Measurements from ENCODE around the gene PHC2. TPM values are rescaled to one million over a fixed set of nuclear protein-coding genes. Genes with fewer than 3 reads are reported as not detected.
A peak's percentile ranks its signal among the peaks of the same experiment; 100 is the strongest.

Gene PHC2
- total RNA-seq, 2 donors from 2014 or later, result 98.3 to 127 TPM

DNA sequence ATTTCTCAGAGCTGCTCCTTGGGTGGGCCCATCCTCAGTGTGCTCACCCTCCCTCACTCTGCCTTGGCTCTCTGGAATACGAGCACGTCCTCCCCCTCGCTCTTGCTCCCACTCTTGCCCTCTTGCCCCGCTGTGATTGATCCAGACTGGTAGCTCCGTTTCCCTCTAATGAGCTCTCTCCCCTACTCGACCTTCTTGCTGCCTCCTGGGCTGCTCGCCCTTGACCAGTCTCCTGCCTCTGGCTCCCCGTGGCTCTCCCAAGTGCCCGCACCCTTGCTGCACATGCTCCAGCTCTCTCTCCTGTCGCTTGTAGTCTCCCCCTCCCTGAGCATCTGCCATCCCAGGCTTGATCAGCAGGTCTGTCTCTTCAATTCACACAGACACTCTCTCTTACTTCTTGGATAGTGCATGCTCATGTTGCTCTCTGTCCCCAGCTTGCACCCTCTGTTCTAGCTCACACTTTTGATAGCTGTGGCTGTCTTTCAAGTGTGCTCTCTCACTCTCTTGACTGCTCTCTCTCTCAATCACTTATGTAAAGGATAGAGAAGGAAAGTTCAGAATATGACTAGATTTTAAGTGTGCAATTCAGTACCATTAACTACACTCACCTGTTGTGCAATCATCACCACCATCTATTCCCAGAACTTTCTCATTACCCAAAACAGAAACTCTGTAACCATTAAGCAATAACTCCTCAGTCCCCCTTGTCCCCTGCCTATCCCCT, 51.1 kb downstream of the PHC2 start:
- DNase-seq (ENCODE audit: low spot score), result no peak
- intact Hi-C loops (cut with DNase I), result loop anchor here in 1 of 2 donors (10.0 kb wide), 1 partner anchor 85 kb away; no protein-coding TSS in a partner anchor

DNA sequence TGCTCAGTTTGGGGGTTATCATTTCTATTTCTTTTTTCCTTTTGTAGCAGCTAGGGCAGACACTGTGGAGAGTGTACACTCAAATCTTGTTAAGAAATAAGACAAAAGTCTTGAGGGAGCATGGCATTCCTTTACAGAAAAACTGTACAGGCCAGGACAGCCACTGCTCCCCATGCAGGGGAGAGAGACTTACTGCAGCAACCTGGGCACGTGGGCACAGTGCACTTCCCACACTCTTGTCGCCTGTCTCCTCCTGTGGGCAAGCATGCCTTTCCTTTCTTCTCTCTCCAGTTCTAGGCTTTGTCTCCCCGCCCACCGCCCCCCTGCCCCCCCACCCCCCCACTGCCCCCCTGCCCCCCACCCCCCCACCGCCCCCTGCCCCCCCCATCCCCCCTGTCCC, 51.9 kb downstream of the PHC2 start:
- intact Hi-C loops (cut with DNase I), result loop anchor here in 1 of 2 donors (10.0 kb wide), 1 partner anchor 86 kb away; no protein-coding TSS in a partner anchor
- DNase-seq (ENCODE audit: low spot score), result no peak

DNA sequence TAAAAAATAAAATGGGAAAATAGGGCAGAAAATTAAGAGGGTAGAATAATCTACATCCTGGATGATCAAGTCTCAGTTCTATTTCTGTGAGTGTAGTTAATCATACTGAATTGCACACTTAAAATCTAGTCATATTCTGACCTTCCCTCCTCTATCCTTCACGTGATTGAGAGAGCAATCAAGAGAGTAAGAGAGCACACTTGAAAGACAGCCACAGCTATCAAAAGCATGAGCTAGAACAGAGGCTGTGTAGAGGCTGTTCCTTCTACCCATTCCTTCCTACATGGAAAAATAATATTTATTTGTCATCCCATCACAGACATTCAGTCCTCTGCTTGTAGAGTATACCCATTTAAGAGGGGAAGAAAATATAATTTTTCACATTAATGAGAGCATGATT, 52.4 kb downstream of the PHC2 start:
- no peak for DNase-seq (ENCODE audit: low spot score)
- intact Hi-C loops (cut with DNase I), result loop anchor here in 1 of 2 donors (10.0 kb wide), 1 partner anchor 86 kb away; no protein-coding TSS in a partner anchor

DNA sequence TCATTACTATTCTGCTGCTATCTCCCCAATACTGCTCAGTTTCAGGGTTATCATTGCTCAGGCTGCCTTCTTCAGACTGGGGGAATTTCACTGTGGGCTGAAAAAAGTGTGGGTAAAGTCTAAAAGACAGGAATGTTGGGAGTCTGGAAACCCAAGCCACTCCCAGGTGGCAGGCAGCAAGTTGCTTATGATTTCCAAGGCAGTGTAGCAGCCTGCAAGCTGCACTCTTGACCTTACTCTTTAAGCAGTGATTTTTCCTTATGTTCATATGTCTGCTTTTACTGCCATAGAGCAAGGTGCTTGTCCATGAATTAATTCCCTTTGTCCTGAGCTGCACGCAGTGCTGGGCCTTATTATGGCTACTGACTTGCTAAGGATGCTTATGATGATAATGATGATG, 53.1 kb downstream of the PHC2 start:
- intact Hi-C loops (cut with DNase I), result loop anchor here in 1 of 2 donors (10.0 kb wide), 1 partner anchor 87 kb away; no protein-coding TSS in a partner anchor
- DNase-seq (ENCODE audit: low spot score), result no peak

DNA sequence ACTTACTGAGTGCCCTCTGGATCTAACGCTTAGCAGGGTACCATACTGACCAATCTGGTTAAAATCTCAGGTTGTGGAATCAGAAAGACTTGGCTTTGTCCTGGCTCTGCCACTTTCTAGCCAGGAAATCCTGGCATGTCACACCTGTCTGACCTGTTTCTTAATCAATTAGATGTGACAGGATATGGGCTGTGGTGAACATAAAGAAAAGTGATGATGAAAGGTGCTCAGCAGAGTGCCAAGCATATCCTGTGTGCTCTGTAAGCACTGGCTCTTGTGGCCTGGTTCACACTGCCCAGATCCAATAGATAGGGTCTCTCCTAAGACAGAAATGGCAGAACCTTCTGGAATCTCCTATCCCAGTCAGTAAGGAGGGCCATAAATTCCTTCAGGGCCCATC, 53.9 kb downstream of the PHC2 start:
- intact Hi-C loops (cut with DNase I), result loop anchor here in 1 of 2 donors (10.0 kb wide), 1 partner anchor 88 kb away; no protein-coding TSS in a partner anchor
- no peak for DNase-seq (ENCODE audit: low spot score)

DNA sequence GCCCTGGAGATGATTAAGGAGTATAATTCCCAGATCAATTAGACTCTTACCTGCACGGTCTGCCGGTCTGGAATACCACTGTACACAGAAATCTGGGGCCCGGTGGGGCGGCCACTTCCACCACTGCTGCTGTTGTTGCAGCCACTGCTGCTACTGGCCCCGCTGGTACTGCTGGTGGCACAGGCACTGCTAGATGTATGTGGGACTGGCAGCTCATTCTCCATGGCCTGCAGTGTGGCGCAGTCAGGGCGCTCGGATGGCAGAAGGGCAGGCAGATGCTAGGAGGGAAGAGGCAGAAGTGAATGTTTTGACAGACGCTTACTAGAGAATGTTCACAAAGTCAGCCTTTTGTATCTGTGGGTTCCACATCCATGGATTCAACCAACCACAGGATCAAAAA, 55.6 kb downstream of the PHC2 start:
- DNase-seq (ENCODE audit: low spot score), result no peak
- intact Hi-C loops (cut with DNase I), result loop anchor here in 1 of 2 donors (10.0 kb wide), 1 partner anchor 89 kb away; no protein-coding TSS in a partner anchor

DNA sequence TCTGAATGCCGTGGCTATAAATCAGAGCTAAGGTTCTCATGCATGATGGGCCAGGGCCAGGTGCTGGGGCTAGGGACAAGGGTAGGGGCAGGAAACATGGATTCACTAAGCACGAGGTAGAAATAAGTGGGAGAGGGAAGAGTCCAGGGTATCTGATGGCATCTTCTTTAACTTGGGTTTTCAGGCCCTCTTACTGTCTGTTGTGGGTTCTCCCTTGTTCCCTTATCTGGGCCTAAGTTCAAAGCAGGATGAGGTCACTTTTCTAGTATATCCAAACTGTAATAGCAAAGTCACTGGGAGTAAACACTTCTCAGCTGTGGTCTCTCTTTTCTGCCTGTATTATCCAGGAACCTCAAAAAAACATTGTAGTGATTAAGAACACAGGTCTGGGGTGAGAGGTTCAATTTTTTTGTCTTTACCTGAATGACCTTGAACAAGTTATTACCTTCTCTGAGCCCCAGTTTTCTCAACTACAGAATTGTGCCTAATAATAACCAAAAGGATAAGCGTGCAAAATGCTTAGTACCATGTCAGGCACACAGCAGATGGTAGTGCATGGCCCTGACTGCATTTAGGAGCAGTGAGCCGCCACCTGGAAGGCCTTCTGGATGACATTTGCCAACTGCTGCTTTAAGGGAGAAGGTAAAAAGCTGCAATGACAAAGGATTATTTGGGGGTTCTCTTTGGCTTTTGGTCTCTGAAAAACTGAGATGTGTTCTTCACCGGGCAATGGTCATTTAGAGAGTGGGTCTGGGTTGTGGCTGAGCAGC, 56.4 kb downstream of the PHC2 start:
- DNase-seq (ENCODE audit: low spot score), result no peak
- intact Hi-C loops (cut with DNase I), result loop anchor here (5.0 to 10.0 kb wide), 2 partner anchors 90 to 593 kb away; no protein-coding TSS in a partner anchor

DNA sequence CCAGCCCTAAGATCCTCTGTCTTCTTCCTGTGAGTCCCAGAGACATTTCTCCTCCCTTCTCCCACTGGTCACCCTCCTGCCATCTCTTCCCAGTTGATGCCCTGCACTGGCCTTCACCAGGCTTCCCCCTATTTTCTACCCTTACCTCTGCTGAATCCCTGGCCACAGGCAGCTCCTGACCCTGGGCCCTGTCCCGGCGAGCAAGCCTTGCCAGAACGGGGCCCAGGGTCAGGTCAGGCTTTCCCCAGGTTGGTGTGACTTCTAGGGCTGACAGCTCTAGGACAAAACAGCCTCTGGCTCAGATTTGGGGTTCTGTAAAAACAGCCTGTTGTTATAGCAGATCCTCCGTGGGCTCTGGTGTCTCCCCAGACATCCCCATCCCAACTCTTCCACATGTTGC, 57.3 kb downstream of the PHC2 start:
- intact Hi-C loops (cut with DNase I), result loop anchor here (5.0 to 10.0 kb wide), 2 partner anchors 91 to 594 kb away; no protein-coding TSS in a partner anchor
- no peak for DNase-seq (ENCODE audit: low spot score)

DNA sequence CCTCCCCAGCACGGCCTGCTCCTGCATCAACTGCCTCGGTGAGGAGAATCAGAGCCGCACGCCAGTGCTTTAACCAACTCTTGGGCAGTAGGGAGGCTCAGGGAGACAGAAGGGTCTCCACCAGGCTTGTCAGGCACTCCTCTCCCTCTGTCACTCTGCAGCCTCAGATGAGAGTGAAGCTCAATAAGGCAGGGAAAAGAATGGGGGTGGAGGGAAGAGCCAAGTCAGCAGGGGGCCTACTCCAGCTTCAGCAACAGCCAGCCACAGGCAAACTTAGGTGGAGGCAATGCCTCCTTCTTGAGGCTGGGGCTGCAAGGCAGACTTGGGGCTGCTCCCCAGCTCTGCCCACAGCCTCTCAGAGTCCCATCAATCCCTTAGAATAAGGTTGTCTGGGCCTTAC, 58.2 kb downstream of the PHC2 start:
- no peak for DNase-seq (ENCODE audit: low spot score)
- intact Hi-C loops (cut with DNase I), result loop anchor here (5.0 to 10.0 kb wide), 2 partner anchors 92 to 595 kb away; no protein-coding TSS in a partner anchor

DNA sequence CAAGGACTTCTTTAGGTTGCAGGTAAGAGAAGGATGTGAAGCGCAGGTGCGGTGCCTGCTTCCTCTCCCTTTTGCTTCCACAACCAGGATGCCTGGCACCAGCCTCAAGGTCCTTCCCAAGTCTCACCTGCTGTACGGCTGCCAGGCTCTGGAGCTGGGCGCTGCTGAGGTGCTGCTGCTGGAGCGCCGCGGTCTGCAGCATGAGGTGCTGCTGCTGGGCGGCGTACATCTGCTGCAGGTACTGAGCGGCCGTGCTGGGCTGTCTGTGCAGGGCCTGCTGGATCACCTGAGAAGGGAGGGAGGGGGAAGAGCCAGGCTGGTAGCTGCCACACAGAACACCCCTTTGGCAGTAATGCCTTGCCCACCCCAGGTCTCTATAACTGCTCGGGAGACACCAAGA, 58.7 kb downstream of the PHC2 start:
- DNase-seq (ENCODE audit: low spot score), result no peak
- intact Hi-C loops (cut with DNase I), result loop anchor here (5.0 to 10.0 kb wide), 2 partner anchors 93 to 595 kb away; no protein-coding TSS in a partner anchor

DNA sequence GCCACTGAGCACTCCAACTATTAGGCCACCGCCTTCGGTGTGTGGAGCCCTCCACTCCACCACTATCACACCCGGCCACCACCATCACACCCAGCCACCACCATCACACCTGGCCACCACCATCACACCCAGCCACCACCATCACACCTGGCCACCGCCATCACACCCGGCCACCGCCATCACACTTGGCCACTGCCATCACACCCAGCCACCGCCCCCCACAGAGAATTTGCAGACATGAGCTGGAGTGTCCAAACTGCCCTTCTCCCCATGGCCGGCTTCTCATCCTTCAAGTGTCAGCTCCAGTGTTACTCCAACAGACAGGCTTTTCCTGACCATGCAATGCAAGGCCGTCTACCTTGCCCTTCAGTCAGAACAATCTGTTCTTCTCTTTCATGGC, 59.6 kb downstream of the PHC2 start:
- intact Hi-C loops (cut with DNase I), result loop anchor here (5.0 to 10.0 kb wide), 2 partner anchors 93 to 596 kb away; no protein-coding TSS in a partner anchor

DNA sequence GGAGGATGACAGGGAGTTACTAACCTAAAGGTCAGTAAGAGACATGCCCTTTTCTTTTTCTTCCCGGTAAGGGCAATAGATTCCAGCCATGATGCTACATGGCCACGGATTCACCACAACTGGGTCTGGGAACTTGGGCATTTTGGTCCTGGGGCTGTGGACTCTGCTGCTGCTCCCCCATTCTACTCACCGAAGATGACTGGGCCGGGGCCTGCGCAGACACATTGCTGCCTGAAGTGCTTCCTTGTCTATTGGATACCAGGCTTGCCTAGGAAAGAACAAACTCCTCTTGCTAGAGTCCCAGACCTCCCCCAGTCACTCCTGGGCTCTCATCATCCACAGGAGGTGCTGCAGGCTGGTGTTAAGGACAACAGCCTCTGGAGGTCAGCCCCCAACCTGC, 60.1 kb downstream of the PHC2 start:
- intact Hi-C loops (cut with DNase I), result loop anchor here (5.0 to 10.0 kb wide), 2 partner anchors 94 to 596 kb away; no protein-coding TSS in a partner anchor
- no peak for DNase-seq (ENCODE audit: low spot score)

More for the DNA sequence above, 59.6 kb downstream of the PHC2 start:
- no peak for DNase-seq (ENCODE audit: low spot score)

DNA sequence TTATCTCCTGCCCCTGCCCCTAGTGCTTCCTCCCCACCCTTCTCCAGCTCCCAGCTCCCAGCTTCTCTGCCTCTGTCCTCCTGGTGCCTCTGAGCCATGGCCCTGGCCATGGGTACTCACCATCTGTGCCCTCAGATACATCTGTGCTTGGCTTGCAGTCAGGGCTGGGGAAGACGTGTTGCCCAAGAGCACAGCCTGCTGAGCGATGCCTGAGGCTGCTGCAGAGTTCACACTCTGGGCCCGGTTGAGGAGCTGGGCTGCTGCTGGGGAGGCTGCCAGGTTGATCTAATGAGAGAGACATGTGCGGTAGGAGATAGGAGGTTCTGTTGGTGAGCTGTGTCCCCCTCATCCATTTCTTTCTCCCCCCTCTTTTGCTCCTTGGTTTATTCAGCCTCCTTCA, 60.6 kb downstream of the PHC2 start:
- no peak for DNase-seq (ENCODE audit: low spot score)
- intact Hi-C loops (cut with DNase I), result loop anchor here (5.0 to 10.0 kb wide), 2 partner anchors 94 to 597 kb away; no protein-coding TSS in a partner anchor

DNA sequence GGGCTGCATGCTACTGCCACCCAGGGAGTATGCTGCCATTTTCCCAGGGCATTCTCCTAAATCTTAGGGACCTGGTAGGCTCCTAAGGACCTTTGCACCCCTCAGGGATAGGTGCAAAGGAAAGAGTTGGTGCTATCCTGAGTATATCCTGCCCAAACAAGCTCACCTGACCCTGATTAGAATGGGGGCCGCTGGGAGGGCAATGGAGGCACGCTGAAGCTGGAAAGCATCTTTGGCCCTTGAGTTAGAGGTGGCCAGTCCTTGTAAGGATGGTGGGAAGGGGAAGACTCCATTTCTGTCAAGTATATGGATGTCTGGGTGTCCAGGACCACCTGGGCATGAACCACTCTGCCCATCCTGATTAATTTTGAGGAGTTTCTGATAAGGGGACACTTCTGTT, 61.1 kb downstream of the PHC2 start:
- intact Hi-C loops (cut with DNase I), result loop anchor here (1.0 to 10.0 kb wide), 4 partner anchors 72 to 598 kb away; no protein-coding TSS in a partner anchor
- DNase-seq (ENCODE audit: low spot score), result no peak

DNA sequence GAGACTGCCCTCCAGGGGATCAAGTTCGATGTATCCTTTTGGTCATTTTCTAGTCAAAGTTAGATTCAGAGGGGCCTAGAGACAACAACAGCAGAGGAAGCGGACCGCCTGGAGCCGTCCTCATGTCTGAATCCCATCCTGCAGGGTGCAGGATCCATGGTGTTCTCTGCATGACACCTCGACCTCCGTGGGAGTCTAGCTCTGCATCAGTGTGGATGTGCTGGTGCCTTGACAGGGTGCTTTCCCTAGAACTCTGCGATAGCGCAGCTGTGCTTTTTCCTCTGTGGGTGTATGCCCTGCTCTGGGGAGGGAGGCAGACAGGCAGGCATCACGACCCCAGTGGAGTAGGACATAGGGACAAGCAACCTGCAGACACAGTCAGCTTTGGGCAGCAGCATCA, 61.8 kb downstream of the PHC2 start:
- no peak for DNase-seq (ENCODE audit: low spot score)
- intact Hi-C loops (cut with DNase I), result loop anchor here in 1 of 2 donors (1.0 to 5.0 kb wide), 2 partner anchors 72 to 149 kb away; no protein-coding TSS in a partner anchor

DNA sequence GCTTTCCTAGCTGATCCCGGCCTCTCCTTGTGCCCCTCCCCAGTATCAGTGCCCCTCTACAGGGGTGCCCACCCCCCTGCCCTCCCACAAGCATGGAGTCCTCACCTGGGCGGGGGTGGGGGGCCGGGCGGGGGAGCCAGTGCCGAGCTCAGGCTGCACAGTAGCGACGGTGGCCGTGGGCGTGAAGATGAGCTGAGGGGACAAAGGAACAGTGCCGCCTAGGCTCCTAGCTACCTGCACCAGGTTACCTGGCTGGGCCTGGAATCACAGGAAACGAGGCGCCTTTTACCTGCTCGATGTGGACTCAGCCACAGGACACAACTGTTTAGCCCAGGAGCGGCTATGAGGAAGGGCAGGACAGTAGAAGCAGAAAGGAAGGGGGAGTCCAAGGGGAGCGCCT, 62.5 kb downstream of the PHC2 start:
- intact Hi-C loops (cut with DNase I), result loop anchor here in 1 of 2 donors (5.0 kb wide), 1 partner anchor 71 kb away; no protein-coding TSS in a partner anchor

DNA sequence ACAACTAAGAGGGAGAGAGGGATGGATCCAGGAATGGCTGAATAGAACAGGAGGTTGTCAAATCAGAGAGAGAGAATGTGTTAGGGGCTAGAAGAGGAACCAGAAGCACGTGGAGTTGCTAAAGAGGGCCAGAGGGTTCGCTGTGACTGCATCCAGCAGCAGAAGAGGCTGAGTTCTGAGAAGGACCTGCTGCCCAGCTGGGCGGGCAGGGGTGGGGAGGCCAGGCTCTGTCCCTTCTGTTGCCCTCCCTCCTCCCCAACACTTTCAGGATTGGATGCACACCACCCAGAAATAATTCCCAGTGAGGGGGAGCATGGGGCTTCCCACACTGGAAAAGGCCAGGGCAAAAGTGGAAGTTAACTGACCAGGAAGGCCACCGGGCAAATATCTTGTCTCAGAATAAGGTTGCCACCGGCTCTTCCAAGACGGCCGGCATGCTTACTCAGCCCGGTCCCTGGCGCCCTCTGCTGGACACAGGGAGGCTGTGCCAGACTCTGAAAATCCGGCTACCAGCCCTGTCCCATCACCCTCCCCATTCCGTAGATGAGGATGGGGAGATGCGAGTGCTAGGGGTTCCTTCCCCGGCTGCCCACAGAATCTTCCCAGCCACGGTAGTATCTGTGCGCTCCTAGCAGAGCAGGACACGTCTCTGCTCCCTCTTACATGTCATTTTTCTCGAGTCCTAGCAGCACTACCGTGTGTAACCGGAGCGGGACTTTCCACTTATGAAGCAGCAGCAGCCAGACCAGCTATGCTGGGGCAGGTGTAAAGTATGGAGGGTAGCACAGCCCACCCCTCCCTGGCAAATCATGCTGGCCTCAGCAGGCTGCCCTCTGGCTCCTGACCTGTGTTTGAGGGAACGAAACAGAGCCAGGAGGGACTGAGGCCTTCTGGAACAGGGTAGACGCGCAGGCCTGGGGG, 63.1 kb downstream of the PHC2 start:
- DNase-seq (ENCODE audit: low spot score), result peak; percentile 97
- intact Hi-C loops (cut with DNase I), result loop anchor here in 1 of 2 donors (5.0 kb wide), 1 partner anchor 70 kb away; no protein-coding TSS in a partner anchor

More for the DNA sequence above, 62.5 kb downstream of the PHC2 start:
- DNase-seq (ENCODE audit: low spot score), result no peak

DNA sequence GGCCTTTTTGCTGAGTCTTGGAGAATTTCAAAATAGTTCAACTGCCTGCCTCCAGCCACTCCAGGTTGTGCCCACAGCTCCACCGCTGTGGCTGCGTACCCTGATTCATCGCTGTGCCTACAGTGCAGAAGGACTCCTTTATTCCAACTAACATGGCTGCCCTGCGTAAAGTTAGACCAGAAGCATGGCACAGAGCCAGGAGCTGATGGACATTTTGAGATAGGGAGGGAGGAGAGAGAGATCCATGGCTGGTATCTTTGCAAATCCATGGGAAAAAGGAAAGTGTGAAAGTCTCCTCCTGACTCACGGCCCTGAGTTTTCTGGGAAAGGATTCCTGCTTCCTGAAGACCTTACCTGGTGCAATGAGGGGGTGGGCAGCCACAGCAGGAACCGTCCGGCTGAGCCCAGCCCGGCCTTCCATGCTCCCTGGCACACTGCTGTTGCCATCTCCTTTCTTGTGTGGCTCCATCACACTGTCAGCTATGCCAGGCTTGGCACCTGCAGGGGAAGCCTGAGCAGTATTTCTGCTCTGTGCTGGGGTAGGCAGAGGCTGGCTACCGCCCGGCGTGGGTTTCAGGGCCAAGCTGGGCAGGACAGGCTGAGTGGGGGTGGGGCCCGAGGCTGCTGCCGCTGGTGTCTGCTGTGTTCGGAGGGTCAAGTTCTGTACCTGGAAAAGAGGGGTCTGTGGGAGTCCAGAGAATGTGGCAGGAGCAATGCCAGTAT, 64.0 kb downstream of the PHC2 start:
- DNase-seq (ENCODE audit: low spot score), result no peak
- intact Hi-C loops (cut with DNase I), result loop anchor here in 1 of 2 donors (5.0 kb wide), 1 partner anchor 70 kb away; no protein-coding TSS in a partner anchor

Measured in posterior vena cava (tissue), 2 donors.